AG09309 (cell line): ENCODE measurements around the gene DNAJC4.

Experiments
- DNase-seq: peaks from one replicate; pipeline ENCODE4 v3.0.0-alpha.2; 2010; ENCODE audit warnings: low read depth
- H3K4me3 ChIP-seq: 2 replicates; pipeline ENCODE4 v1.5.1; 2011; ENCODE audit warnings: mild to moderate bottlenecking, low read depth, low read length, moderate library complexity; ENCODE audit not compliant: control insufficient read depth
- TF ChIP-seq, protein P1 (sequence below): IDR thresholded peaks from 2 replicates; pipeline ENCODE4 v1.5.1; 2011; ENCODE audit warnings: mild to moderate bottlenecking, low read depth, low read length, inconsistent platforms; ENCODE audit not compliant: insufficient read depth, control insufficient read depth; ENCODE audit errors: missing control alignments

The DNAJC4 gene

DNA sequence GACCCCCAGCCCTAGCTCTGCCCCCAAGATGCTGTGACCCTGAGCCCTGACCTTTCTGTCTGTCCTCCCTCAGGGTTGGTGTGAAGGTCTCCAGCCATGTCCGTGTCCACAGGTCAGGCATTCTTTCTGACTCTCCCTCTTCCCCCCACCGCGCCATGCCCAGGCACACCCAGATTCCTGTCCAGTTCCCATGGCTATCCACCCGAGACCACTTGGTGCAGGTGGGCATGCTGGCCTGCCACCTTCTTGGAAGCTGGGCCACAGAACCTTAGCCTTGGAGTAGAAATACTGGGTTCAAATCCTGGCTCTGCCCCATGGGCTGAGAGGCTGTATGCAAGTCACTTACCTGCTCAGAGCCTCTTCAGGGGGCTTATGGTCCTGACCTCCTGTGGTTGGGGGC is 18.7 kb downstream of the DNAJC4 start:
- TF ChIP-seq, protein P1, sequence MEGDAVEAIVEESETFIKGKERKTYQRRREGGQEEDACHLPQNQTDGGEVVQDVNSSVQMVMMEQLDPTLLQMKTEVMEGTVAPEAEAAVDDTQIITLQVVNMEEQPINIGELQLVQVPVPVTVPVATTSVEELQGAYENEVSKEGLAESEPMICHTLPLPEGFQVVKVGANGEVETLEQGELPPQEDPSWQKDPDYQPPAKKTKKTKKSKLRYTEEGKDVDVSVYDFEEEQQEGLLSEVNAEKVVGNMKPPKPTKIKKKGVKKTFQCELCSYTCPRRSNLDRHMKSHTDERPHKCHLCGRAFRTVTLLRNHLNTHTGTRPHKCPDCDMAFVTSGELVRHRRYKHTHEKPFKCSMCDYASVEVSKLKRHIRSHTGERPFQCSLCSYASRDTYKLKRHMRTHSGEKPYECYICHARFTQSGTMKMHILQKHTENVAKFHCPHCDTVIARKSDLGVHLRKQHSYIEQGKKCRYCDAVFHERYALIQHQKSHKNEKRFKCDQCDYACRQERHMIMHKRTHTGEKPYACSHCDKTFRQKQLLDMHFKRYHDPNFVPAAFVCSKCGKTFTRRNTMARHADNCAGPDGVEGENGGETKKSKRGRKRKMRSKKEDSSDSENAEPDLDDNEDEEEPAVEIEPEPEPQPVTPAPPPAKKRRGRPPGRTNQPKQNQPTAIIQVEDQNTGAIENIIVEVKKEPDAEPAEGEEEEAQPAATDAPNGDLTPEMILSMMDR: no peak
- DNase-seq: no peak
- H3K4me3 ChIP-seq: no peak overlapping the region

DNA sequence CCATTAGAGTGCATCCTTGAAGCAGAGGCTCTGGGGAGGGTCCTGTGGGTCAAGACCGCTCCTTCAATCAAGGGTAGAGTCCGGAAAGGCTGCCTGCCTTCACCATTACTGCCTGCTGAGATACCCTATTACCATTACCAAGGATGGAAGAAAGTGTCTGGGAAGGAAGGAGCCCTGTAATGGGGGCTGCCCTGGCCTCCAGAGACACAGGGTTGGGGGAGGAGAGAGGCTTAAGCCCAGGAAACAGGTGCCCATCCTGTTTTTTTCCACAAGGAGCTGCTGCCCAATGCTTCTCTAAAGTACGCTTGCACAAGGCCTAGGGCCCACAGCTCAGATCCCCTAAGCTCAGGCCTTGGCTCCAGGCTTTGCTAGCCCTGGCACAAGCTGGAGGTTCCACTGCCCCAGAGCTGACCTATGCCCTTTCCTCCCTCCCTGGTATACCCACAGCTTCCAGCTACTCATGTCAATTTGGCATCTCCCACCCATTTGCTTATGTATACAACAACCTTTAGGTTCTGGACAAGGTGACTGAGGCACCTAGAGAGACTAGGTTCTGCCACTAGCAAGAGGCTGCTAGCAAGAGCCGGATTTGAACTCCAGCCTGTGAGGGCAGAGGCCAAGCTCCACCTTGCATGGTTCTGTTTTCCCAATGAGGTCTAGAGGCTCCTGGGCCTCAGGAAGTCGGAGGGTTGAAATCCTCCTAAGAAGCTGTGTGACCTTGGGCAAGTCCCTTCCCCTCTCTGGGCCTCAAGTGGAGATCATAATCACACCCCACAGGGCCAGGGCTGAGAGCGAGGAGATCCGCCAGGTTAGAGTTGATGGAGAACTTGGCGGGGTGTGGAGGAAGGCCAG is 19.4 kb downstream of the DNAJC4 start:
- no peak overlapping the region for H3K4me3 ChIP-seq
- TF ChIP-seq, protein P1: no peak
- no peak for DNase-seq

DNA sequence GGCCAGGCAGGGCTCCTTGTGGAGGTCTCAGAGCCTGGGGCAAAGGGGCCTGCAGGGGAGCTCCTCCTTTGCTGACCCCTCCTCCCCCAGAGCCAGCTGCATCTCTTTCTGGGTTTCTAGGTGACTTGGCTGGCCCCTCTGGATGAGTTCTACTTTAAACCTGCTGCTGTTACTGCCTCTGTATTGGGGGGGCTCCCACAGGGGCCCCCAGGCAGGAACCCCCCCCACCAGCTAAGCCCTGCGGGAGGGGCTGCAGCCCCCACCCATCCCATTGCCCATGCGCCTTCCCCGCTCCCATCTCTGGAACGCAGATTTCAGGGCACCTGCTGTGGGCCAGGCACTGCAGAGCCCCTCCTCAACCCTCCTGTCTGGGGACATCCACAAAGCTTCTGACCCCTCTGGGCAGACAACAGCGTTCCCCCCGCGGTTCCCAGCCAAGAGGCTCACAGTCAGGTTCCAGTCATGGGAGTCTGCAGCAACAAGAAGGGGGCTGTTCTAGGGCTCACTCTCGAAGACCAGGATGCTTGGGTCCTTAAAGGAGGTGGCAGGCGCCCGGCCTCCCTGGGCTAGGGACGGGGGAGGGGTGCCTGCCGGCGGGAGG is 20.2 kb downstream of the DNAJC4 start:
- H3K4me3 ChIP-seq: peak overlapping the region; percentile 66
- no peak for DNase-seq
- TF ChIP-seq, protein P1: no peak

DNA sequence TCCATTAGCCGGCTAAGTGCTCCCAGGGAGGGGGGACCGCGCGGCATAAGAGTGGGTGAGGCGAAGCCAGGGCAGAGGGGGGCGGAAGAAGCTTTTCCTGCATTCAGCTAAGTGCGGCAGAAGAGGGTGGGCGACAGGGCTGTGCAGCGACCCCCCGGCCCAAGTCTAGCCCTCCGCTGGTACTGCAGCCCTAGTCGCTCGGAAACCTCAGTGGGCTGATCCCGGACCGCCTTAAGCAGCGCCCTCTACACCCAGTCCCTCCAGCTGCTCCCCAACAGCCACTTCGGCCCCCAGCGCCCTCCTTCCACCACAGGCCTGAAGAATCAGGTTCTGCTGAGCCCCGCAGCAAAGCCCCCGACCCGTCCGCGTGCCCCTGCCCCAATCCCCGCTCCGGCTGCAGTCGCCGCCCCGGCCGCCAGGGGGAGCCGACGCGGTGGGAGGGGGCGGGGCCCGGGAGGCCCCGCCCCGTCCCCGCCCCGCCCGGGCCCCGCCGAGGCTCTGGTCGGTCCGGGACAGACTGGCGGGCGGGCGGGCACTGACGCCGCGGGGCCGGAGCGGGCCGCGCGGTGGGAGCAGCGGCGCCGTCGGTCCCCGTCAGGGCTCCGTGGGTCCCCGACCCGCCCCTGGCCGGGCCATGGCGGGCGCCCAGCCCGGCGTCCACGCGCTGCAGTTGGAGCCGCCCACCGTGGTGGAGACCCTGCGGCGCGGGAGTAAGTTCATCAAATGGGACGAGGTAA is 20.8 kb downstream of the DNAJC4 start, which contains the start of gene PLCB3:
Gene PLCB3 (plus strand): TSS at position 515 of the 737 bp plus-strand sequence. CDS start 120 bp downstream, at position 635.
- no peak for DNase-seq
- H3K4me3 ChIP-seq: peak within 1 kb of the TSS; percentile 92
- TF ChIP-seq, protein P1: peak; percentile 50

DNA sequence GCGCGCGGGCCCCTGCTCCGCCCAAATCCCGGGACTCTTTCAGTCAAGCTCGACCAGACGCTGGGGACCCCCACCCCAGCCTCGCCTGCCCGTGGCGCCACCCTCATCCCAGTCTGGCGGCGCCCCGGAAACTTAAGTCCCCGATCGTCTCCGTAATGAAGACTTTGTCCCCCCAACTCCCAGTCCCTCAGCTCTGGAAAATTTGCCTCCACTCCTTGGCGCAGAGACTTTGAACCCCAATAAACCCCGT is 21.3 kb downstream of the DNAJC4 start:
- H3K4me3 ChIP-seq: peak overlapping the region; percentile 92

DNA sequence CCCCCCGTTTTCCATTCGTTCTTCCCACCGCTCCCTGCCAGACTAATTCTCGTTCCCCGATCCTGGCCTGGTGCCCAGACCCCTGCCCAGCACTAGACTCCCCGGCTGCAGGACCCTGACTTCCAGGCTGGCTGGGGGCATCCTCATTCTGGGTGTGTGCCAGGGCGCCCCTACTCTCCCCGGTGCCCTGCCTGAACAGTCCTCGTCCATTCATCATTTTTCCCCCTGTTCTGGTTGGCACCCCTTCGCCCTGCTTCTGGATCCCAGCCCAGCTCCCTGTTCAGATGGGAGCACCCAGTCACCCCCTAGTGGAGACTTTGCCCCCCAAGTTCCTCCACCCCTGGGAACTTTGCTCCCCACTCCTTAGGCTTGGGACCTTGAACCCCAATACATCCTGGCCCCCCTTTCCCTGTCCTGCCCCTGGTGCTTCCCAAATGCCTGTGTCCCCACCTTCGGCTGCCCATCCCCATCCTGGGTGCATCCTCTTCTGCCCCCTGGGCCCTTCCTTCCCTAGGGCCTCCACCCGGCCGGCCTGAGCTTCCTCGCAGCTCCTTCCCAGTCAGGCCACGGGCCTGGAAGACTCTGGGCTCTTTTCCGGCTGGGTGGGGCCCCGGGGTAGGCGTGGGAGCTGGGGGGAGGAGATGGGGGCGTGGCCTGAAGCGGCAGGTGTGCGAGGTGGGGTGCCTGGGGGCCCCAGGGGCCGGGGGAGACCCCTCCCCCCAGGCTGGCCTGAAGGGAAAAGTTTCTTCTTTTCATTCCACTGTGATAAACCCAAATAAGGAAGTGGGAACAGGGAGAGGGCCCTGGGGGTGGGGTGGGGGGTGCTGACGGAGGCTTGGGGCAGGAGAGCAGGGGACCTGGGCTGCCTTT is 21.9 kb downstream of the DNAJC4 start:
- peak overlapping the region; percentile 92 for H3K4me3 ChIP-seq
- DNase-seq: no peak
- TF ChIP-seq, protein P1: peak; percentile 58

More for the DNA sequence above, 21.3 kb downstream of the DNAJC4 start:
- TF ChIP-seq, protein P1: no peak
- no peak for DNase-seq
